Dermis blood vessel endothelial cell (primary cell): Measurements from ENCODE around the gene HS3ST4. TPM values are rescaled to one million over a fixed set of nuclear protein-coding genes. Genes with fewer than 3 reads are reported as not detected.

ENCODE experiments used
- DNase-seq: peaks from one replicate; pipeline ENCODE4 v3.0.0; 2010
- total RNA-seq: library from RNA; depleted of rRNA; stranded (reverse); fragments of >200 nt; gene quantifications from 2 replicates; pipeline ENCODE4 v1.2.3, GENCODE V29; 2014

The HS3ST4 gene
- total RNA-seq, 1 donor from 2014 or later, result not detected

DNA sequence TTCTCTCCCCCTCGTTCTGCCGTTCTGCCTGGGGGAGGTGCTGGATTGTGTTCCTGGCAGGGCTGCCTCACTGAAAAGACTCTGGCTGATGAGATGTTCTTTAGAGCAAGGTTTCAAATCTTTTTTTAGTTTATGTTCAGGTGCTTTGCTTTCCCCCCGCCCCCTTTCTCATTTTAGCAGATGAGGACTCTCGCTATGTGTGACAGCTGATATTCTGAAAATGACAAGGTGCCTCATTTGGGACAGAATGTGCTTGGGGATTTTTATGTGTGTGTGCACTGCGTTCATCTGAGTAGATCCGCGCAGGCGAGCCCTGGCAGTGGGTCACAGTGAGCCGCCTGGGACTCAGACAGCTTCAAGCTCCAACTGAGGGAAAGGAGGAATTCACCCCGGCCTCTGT, 205.9 kb downstream of the HS3ST4 start:
- no peak for DNase-seq

DNA sequence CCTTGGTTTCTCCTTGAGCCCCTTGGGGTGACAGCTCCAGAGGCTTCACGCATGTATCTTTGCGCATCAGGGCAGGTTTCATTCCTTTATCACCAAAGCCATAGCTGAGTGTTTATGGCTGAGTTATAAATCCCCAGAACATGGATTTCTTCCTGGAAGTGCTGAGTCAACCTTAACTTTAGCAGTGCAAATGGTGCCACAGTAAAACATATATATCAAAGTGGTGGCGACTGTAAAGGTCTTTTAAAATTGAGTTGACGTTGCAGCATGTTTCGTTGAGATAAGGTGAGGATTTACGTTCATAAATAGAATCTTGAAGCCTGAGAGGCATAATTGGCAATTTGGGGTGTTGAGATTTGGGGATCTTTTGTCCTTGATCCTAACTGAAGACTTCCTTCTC, 214.1 kb downstream of the HS3ST4 start:
- no peak for DNase-seq

DNA sequence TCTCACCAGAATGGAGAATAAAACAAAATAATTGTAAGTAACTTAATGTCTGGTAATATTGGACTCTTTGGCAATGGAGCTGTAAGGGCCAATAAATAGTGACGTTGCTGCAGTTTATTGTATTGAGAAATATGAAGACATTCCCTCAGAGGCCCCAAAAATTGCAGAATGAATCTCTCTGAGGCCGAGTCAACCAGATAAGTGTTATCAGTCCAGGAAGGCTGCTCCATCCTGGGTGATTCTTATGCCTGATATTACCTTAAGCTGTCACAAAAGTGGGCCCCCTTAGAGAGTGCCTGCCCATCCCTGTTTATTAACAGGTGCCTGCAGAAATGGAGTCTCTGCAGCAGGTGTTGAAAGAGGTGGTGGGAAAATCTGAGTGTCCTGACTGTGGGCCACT, 219.2 kb downstream of the HS3ST4 start:
- DNase-seq, result no peak

DNA sequence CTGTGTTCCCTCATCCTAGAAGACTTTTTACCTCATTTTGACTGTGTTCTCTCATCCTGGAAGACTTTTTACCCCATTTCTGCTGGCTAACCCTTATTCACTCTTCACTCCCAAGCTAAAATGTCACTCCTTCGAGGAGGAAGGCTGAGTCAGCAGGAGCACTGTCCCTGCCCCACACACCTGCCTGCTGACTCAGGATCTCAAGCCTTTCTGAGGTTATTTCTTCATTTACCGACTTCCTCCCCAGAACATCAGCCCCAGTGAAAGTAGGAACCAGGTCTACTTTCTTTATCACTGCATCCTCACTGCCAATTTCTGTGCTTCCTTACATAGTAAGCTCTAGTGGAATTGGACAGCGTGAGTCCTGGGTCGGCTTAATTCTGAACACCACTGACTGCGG, 220.6 kb downstream of the HS3ST4 start:
- no peak for DNase-seq

DNA sequence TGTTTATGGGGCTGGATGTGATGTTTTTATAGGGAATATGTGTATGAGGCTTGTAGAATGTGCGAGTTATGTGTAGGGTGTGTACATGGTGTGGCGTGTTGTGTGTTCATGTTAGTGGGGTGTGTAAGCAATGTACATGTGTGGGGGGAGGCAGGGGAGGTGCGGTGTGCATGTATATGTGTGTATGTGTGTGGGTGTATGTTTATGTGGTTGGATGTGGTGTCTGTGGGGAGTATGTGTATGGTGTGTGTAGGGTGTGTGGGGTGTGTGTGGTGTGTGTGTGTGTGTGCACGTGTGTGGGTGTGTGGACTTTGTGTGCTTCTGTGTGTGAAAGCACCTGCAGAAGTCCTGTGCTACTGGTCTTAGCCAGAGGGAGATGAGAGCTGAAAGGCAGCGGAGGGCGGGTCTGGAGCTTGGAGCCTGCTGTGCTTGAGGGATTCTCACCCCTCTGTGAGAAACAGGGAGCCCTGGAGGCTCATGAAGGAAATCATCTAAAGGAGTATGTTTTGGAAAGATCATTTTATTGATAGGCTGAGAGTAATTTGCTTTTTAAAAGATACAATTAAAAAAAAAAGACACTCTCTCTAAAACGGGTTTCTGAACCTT, 222.7 kb downstream of the HS3ST4 start:
- DNase-seq, result no peak

DNA sequence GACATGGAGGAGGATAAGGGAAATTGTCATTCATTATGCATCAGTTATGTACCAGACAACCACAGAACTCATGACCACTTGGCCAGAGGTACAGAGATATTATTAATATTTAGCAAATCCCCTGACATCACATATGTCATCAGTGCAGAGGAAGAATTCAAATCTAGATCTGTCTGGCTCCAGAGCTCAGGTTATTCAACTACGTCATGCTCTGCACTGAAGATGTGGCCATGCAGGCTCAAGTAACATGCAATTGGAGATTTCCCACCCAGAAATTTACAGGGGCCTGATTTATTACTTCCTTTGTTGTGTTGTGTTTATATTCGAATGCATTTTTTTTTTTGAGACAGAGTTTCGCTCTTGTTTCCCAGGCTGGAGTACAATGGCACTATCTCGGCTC, 224.3 kb downstream of the HS3ST4 start:
- DNase-seq, result no peak

DNA sequence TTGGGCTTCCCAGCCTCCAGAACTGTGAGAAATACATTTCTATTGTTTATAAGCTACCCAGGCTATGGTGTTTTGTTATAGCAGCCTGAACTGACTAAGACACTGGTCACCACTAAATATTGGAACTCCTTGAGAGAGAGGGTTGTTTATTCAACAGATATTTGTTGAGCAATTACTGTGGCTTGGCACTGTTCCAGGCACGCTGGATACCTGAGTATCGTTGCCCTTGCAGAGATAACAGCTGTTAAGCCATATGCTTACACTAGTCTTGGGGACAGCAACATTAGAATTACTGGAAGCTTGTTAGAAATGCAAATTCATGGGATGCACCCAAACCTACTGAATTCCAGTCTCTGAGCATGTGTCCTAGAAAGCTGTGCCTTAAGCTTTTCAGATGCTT, 230.7 kb downstream of the HS3ST4 start:
- no peak for DNase-seq

DNA sequence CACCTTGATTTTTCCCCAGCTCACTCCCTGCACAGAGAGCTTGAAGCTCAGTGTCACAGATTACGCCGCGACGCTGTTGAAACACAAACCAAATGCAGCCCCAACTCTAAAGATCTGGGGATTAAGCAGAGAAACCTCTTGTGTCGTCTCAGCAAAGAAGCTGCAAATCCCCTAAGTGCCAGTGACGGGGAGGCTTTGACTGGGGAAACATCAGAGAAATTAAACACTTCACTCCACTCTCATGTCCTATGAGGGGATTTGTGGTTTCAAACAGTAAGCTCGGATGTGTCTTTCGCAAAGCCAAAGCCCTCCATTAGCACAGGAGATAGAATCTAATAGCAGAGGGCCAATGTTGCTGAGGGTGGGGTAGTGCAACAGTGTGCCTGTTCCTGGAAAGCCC, 233.7 kb downstream of the HS3ST4 start:
- DNase-seq, result no peak

DNA sequence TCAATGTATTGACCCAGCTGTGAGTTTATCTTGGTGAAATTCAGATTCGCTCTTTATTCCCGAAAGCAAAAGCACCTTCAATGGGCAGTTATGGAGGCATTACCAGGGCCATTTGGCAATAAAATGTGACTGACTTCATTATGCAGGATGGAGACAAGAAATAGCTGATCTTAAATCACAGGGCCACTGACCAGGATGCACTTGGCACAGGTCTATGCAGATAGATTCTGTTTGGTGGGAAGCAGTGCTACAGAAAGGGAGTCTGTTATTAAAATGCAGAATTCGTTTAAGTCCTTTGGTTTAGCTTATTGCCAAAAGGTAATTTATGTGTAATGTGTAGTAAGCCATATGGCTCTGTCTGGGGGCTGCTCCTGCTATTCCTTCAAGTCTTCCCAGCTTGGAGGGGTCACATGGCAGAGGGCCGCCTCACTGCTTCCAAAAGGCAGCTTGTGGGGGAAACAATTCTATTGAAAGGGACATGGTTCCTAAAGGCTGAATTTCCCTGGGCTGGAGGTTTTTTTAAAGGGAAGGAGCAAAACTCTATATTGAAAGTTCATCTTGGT, 239.8 kb downstream of the HS3ST4 start:
- DNase-seq, result no peak

DNA sequence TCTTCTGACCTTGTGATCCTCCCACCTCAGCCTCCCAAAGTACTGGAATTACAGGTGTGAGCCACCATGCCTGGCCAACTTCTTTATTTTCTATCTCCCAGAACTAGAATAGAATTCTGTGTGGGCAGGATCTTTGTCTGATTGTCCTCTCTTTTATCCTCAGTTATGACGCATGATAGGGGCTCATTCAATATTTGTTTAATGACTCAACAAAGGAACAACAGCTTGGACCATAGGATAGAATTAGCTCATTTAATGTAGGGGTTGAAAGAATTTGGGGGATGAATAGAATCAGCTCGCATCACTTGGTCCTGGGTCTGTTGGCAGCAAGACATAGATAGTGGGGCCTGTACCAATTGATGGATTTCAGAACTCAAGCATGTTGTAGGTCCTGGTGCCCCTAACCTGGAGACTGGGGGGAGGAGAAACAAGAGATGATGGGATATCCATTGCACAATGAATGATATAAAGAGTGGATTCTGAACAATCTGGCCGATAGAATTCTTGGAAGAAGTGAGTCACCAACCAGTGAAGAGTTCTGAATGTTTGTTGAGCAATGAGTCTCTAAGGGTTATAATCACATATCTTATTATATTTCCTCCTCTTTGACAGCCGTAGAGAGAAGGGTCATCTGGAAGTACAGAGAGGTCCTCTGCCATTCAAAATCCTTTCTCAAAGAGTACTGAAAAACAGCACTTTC, 250.2 kb downstream of the HS3ST4 start:
- DNase-seq, result no peak

DNA sequence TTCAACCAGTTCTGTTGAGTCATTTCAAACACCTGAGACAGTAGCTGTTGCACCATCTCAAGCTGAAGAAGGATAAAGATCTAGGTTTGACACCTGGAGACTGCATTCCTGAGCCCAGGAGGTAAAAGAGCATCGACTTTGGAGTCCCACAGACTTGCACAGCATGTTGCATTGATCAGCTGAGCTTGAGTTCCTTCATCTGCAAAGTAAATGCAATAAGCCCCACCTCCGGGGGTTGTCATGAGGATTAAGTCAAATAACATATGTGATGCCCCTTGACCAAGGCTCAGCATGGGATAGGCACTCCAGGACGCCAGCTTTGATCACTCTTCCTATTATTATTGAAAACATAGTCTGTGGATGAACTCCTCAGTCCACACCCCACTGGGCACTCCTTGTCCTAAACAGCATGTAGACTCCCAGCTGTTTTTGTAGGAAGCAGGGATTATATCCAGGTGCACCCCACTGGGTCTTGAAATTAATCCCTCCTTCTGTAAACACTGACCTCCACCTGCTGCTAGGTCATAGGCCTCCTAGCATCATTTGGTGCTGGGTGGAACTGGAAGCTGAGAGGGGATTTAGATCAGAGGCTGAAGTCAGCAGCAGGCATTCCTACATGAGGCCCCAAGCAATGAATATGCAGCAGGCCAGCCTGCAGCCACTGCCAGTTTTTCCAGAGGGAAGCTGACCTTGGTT, 259.0 kb downstream of the HS3ST4 start:
- DNase-seq, result no peak

DNA sequence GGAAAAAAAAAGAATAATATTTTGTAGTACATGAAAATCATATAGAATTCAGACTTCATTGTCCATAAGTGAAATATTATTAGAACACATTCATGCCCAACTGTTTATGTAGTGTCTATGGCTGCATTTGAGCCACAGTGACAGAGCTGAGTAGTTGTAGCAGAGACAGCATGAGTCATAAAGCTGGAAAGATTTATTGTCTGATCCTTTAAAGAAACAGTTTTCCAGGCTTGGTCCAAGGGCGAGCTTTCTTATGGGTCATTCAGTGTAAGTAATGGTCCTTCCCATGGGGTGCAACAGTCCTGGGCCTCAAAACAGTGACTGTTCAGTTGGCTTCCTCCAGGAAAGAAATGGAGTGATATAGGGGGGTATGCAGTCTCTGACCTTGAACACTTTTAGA, 260.2 kb downstream of the HS3ST4 start:
- no peak for DNase-seq

DNA sequence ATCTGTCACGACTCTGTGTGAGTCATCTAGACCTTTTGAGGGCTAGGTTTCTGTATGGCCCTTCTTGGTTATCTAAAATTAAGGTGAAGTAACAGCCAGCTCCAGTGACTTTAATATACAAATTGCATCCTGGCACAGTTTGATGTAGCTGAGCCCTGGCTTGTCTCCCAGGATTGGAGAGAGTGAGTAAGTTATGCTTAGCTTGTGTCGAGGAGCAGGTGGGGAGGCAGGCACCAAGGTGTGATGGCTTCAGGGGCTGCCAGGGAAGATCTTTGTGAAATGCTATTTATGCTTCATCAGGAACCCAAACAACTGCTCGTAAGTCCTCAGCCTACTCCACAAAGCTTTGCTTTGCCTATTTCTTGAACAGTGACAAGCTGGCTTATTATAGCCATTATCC, 261.2 kb downstream of the HS3ST4 start:
- DNase-seq, result no peak

DNA sequence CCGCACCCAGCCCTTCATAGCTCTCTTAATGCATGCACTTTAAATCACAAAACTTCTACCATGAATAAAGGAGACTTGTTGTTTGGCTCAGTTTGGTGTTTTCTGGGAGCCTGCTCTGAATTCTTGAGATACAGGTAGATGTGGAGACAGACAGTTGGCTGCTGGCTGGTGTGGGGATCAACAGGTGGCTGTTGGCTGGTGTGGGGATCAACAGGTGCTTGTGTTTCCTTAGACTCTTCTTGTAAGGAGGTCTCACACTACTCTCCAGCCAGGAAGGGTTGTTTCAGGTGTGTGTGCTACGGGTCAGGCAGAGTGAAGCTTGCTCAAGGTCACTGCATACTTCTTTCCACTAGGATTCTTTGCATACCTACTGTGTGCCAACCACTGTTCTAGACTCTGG, 265.9 kb downstream of the HS3ST4 start:
- no peak for DNase-seq

DNA sequence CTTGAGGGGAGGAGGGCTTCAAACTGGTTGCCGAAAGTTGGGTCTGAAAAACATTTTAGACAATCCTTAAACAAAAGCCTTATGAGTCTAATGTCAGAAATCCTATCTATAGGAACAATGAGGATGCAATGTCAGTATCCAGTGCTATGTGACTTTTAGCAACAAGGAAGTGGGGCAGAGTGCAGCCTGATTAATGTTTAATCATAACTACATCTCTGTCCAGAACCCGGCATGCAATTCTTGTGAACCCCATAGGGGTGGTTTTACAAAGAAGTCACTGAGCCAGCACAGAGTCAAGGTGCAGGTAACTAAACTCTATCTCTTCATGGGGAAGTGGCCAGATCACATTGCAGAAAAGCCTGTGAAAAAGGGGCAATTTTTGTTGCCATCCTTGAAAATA, 267.5 kb downstream of the HS3ST4 start:
- no peak for DNase-seq

DNA sequence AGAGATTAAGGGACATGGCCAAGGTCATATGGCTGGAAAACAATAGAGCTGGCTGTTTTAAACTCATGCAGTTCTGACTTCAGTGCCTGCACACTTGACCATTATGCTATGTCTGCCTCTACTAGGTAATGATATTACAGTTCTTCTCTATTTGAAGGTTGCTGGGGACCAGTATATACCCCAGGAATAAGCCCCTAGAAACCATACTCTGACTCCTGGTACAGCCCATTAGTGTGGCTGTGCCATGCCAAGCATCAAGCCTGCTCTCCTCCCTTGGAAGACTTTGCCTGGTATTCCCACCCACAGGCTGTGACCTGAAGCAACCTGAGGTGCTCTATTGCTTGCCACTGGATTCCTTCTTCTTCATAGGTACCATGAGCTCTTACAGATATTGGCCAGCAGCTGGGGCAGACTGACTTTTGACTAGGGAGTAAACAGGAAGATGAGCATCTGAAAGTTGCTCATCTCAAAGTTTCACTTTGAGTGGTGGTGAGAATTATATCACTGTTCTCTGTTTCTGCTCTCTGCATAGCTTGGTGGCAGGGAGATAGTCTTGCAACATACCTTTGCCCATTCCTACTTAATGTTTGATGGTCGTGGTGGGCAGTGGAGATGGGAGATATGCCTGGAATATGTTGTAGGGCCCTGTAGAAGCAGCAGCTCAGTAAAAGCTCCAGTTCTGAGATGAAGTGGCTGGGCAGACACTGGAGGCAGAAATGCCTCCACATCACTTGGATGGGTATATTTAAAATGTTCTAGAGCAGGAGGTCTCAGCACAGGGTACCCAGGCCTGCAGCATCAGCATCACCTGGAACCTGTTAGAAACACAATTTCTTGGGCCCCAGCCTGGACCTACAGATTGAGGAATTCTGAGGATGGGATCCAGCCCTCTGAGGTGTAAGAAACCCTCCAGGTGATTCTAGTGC, 274.7 kb downstream of the HS3ST4 start:
- no peak for DNase-seq

DNA sequence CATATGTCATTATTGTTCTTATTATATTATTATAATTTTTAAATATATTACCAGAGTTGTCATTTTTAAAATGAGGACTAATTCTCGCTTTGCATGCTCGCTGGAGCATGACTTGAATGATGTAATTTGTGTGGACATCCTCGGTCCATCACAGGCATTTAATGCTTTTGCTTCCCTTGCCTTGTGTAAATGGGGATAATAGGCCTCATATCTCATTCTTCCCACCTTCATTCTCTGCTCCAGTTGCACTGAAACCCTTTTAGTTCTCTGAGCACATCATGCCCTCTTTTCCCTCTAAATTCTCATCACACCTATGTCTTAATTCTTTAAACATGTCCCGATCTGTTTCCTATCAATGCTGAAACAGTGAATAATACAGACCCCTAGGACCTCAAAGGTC, 285.4 kb downstream of the HS3ST4 start:
- no peak for DNase-seq

DNA sequence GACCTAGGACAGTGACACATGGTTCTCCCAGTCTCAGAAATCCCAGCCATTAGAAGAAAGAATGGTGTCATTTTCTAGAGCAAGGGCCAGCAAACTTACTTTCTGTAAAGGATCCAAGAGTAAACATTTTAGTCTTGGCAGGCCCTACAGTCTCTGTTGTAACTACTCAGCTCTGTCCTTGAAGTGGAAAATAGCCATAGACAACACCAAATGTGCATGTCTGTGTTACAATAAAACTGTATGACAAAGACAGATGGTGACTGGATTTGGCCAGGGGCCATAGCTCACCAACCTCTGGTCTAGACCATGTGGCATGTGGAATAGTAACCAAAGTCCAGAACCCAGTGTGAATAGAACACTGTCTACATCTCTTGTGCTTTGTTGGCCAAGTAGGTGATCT, 286.5 kb downstream of the HS3ST4 start:
- DNase-seq, result no peak

DNA sequence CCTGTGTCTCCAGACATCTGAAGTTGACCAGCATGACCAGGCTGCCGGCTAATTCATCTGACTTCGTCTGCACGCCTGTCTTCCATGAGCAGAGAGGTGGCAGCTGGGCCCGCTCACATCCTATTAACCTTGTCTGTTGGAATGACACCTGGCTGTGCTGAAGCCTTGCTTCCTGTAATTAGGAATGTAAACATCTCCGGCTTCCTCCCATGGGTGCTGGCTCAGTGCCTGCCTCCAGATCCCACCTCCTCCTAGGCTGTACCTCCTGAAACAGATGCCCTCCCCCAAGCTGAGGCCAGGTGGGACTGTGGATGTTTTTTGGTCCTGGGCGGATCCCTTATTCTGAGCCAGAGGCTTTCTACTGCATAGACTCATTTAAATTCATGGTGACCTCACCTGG, 296.3 kb downstream of the HS3ST4 start:
- DNase-seq, result no peak

DNA sequence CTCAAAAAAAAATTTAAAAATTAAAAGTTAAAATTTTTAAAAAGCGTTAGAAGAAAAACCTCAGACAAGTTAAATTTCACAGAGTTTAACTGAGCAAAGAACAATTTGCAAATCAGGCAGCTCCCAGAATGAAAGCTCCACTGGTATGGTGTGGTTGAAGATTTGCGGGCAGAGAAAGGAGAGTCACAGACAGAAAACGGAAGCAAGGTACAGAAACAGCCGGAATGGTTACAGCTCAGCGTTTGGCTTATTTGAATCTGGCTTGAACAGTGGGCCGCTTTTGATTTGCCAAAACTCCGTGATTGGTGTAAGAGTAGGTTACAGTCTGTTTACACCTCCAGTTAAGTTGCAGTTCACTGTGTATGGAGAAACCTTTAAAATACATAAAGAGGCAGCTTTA, 297.1 kb downstream of the HS3ST4 start:
- no peak for DNase-seq

DNA sequence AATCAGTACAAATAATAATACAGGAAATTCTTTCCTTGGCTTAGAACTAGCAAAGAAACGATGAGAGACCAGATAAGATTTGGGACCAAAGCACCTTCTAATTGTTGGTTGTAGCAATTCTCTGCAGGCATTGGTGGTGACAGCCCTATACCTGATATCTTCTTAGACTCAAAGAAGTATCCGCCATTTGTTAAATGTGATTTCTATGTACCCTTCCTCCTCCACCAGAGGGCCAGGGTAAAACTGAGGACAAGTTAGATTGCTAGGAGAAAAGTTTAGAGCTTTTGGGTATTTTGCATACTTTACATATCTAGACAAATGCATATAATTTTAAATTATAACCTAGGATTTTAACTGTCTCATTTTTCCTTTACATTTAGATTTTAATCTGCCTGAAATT, 304.3 kb downstream of the HS3ST4 start:
- no peak for DNase-seq

DNA sequence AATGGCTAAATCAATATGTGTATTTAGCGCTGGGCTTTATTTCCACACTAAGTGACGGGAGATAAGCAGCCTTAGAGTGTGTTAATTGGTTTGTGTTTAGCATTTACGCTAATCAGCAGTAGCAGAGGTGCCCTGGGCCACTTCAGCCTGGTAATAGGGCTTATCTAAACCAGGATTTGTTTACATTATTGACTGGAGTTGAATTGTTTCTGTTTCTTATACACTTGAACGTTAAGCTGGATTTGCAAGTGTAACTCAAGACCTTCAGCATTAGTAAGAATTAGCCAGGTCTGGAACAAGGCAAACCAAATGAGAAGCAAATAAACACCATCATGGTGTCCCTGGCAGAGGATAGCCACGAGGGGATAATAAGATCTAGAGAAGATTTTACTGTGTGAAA, 313.6 kb downstream of the HS3ST4 start:
- no peak for DNase-seq

DNA sequence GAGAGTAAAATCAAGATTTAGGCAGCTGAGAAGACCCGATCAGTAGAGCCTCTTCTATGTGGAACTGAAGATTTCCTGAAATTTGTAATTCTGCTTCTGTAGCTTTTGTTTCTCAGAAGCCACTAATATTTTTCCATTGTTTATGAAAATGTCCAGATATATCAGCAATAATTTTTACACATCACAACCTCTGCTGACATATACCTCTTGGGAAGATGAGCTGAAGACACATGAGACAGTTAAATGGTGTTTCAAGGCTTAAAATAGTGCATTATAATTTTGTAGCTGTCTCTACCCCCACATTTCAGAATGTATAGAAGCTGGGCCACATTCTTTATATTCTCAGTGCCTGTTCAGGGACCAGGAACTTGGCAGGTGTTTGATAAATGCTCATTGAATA, 320.6 kb downstream of the HS3ST4 start:
- no peak for DNase-seq
